WTC11 (cell line): ENCODE data around the gene DYNC1I1. TPM values are rescaled to one million over a fixed set of nuclear protein-coding genes. Genes with fewer than 3 reads are reported as not detected.

Source experiments
- ATAC-seq: fragments of 200-7000 bp; cut with Tn5 transposase; 2 replicates; pipeline ENCODE4 v1.10.0; 2021; ENCODE audit warnings: mild to moderate bottlenecking, moderate library complexity
- CTCF ChIA-PET: fragments of 300-600 bp; sonication (Branson Sonifier 250); formaldehyde crosslinking; loops from one replicate; lab custom pipeline; 2021; ENCODE audit warnings: antibody characterized with exemption; lab: Charles Lee
- POLR2A ChIA-PET: fragments of 350-600 bp; sonication (Branson Sonifier 250); formaldehyde crosslinking; loops from one replicate; lab custom pipeline; 2021; ENCODE audit warnings: antibody characterized with exemption; lab: Charles Lee
- DNase-seq: peaks from one replicate; pipeline ENCODE4 v3.0.0; 2021; ENCODE audit warnings: low spot score
- H3K27ac Mint-ChIP-seq: 2 replicates; pipeline ENCODE4 v1.8.0; 2021; ENCODE audit warnings: mixed read lengths
- H3K27me3 Mint-ChIP-seq: 2 replicates; pipeline ENCODE4 v1.8.0; 2021; ENCODE audit warnings: low read depth, mild to moderate bottlenecking, moderate library complexity, mixed read lengths
- H3K36me3 Mint-ChIP-seq: 2 replicates; pipeline ENCODE4 v1.8.0; 2021; ENCODE audit warnings: mixed read lengths
- H3K4me1 Mint-ChIP-seq: 2 replicates; pipeline ENCODE4 v1.8.0; 2022; ENCODE audit warnings: mixed read lengths
- H3K4me3 Mint-ChIP-seq: 2 replicates; pipeline ENCODE4 v1.8.0; 2021; ENCODE audit warnings: mild to moderate bottlenecking, moderate library complexity, mixed read lengths
- H3K9me3 Mint-ChIP-seq: 2 replicates; pipeline ENCODE4 v1.8.0; 2021; ENCODE audit warnings: mixed read lengths
- E2F4 ChIP-seq: sonication (generic); formaldehyde crosslinking; IDR thresholded peaks from 2 replicates; pipeline ENCODE4 v1.8.1; 2022; ENCODE audit warnings: low read depth, mild to moderate bottlenecking, moderate library complexity, missing genetic modification reagents, borderline replicate concordance
- EMX1 ChIP-seq: fragments of 250-450 bp; sonication (Bioruptor Pico); IDR thresholded peaks from 2 replicates; pipeline ENCODE4 v1.8.0; 2021; ENCODE audit warnings: mild to moderate bottlenecking
- ESRRA ChIP-seq: sonication (generic); formaldehyde crosslinking; IDR thresholded peaks from 2 replicates; pipeline ENCODE4 v1.8.1; 2022; ENCODE audit warnings: mild to moderate bottlenecking, missing genetic modification reagents, borderline replicate concordance
- FOXJ3 ChIP-seq: sonication (generic); formaldehyde crosslinking; IDR thresholded peaks from 2 replicates; pipeline ENCODE4 v1.9.0; 2021; ENCODE audit warnings: missing genetic modification reagents, mild to moderate bottlenecking, borderline replicate concordance
- FOXK1 ChIP-seq: sonication (generic); formaldehyde crosslinking; IDR thresholded peaks from 2 replicates; pipeline ENCODE4 v1.8.0; 2022; ENCODE audit warnings: mild to moderate bottlenecking, moderate library complexity, missing genetic modification reagents
- FOXP1 ChIP-seq: sonication (generic); formaldehyde crosslinking; IDR thresholded peaks from 2 replicates; pipeline ENCODE4 v1.8.0; 2022; ENCODE audit warnings: missing genetic modification reagents, mild to moderate bottlenecking, moderate library complexity, borderline replicate concordance
- MYBL2 ChIP-seq: sonication (generic); formaldehyde crosslinking; IDR thresholded peaks from 2 replicates; pipeline ENCODE4 v1.8.1; 2023; ENCODE audit warnings: mild to moderate bottlenecking, moderate library complexity, missing genetic modification reagents
- NFATC4 ChIP-seq: fragments of 250-450 bp; sonication (Bioruptor Pico); IDR thresholded peaks from 2 replicates; pipeline ENCODE4 v1.9.0; 2021; ENCODE audit warnings: mild to moderate bottlenecking
- NFYB ChIP-seq: sonication (generic); formaldehyde crosslinking; conservative IDR thresholded peaks from 2 replicates; pipeline ENCODE4 v1.8.0; 2022; ENCODE audit warnings: low read depth, missing genetic modification reagents
- NR1H2 ChIP-seq: sonication (generic); formaldehyde crosslinking; IDR thresholded peaks from 2 replicates; pipeline ENCODE4 v1.9.0; 2021; ENCODE audit warnings: mild to moderate bottlenecking, moderate library complexity, missing genetic modification reagents
- NR3C1 ChIP-seq: sonication (generic); formaldehyde crosslinking; conservative IDR thresholded peaks from 2 replicates; pipeline ENCODE4 v1.8.1; 2023; ENCODE audit warnings: low read depth, mild to moderate bottlenecking, missing genetic modification reagents
- PRRX2 ChIP-seq: fragments of 250-450 bp; sonication (Bioruptor Pico); IDR thresholded peaks from 2 replicates; pipeline ENCODE4 v1.8.0; 2021; ENCODE audit warnings: mild to moderate bottlenecking
- RELA ChIP-seq: sonication (generic); formaldehyde crosslinking; IDR thresholded peaks from 2 replicates; pipeline ENCODE4 v1.8.1; 2022; ENCODE audit warnings: missing genetic modification reagents, mild to moderate bottlenecking, borderline replicate concordance
- SP1 ChIP-seq: sonication (generic); formaldehyde crosslinking; conservative IDR thresholded peaks from 2 replicates; pipeline ENCODE4 v1.8.1; 2022; ENCODE audit warnings: missing genetic modification reagents
- TEAD4 ChIP-seq: sonication (generic); formaldehyde crosslinking; IDR thresholded peaks from 2 replicates; pipeline ENCODE4 v1.8.0; 2022; ENCODE audit warnings: mild to moderate bottlenecking, missing genetic modification reagents
- ZBTB43 ChIP-seq: sonication (generic); formaldehyde crosslinking; IDR thresholded peaks from 2 replicates; pipeline ENCODE4 v1.8.1; 2023; ENCODE audit warnings: mild to moderate bottlenecking, missing genetic modification reagents
- ZNF281 ChIP-seq: sonication (generic); formaldehyde crosslinking; IDR thresholded peaks from 2 replicates; pipeline ENCODE4 v1.8.0; 2023; ENCODE audit warnings: mild to moderate bottlenecking, missing genetic modification reagents
- ZNF671 ChIP-seq: fragments of 250-450 bp; sonication (Bioruptor Pico); IDR thresholded peaks from 2 replicates; pipeline ENCODE4 v1.8.0; 2021; ENCODE audit warnings: mild to moderate bottlenecking
- total RNA-seq: library from RNA; stranded (reverse); gene quantifications from 3 replicates; pipeline ENCODE4 v1.2.3, GENCODE V29; 2021
- TF ChIP-seq, protein P1 (sequence below): sonication (generic); formaldehyde crosslinking; IDR thresholded peaks from 2 replicates; pipeline ENCODE4 v1.8.0; 2023; ENCODE audit warnings: missing genetic modification reagents
- TF ChIP-seq, protein P2 (sequence below): sonication (generic); formaldehyde crosslinking; IDR thresholded peaks from 2 replicates; pipeline ENCODE4 v1.8.1; 2023; ENCODE audit warnings: mild to moderate bottlenecking, moderate library complexity, missing genetic modification reagents
- TF ChIP-seq, protein P3 (sequence below): fragments of 250-450 bp; sonication (Bioruptor Pico); conservative IDR thresholded peaks from 2 replicates; pipeline ENCODE4 v1.9.0; 2021; ENCODE audit warnings: mild to moderate bottlenecking
- TF ChIP-seq, protein P4 (sequence below): sonication (generic); formaldehyde crosslinking; IDR thresholded peaks from 2 replicates; pipeline ENCODE4 v1.8.1; 2022; ENCODE audit warnings: low read depth, missing genetic modification reagents, borderline replicate concordance

DYNC1I1 gene
- total RNA-seq, 1 experiment from 2014 or later = 2.8 TPM

DNA sequence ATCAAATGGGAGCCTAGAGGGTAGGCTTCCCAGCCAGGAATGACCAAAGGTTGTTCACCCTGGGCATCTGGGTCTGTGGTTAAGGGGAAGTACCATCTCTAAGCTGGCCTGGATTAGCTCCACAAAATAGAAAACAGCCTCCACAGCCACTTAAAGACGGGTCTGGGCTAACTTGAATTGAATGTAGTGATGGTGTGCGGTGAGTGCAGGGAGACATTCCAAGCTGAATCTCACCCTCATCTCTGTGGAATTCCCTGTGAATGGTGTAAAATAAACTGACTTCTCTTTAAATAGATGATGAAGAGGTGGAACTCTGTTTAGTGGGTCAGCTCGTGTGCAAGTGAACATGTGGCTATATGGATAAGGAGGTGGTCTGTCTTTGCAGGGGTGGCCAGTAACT is 251.0 kb downstream of the DYNC1I1 start:
- DNase-seq (no peak), ATAC-seq (no peak)
- ChIA-PET CTCF (no interaction called here), POLR2A (no interaction called here)
- no peaks in the 10 kb centered on the region for H3K27me3 Mint-ChIP-seq
- H3K4me1 Mint-ChIP-seq = no peaks in the 10 kb centered on the region
- no peak overlapping the region for H3K27ac Mint-ChIP-seq
- peaks cover 6% of the 10 kb centered on the region; the same call in 1 of the 2 replicates for H3K9me3 Mint-ChIP-seq
- TF ChIP-seq, protein P1, sequence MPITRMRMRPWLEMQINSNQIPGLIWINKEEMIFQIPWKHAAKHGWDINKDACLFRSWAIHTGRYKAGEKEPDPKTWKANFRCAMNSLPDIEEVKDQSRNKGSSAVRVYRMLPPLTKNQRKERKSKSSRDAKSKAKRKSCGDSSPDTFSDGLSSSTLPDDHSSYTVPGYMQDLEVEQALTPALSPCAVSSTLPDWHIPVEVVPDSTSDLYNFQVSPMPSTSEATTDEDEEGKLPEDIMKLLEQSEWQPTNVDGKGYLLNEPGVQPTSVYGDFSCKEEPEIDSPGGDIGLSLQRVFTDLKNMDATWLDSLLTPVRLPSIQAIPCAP (CRISPR knock-in tag) = no peak
- TF ChIP-seq E2F4 (CRISPR knock-in tag) (no peak), ESRRA (CRISPR knock-in tag) (no peak), ZNF671 (no peak), SP1 (no peak), NFATC4 (no peak), NFYB (CRISPR knock-in tag) (no peak), EMX1 (no peak), FOXJ3 (no peak), FOXK1 (CRISPR knock-in tag) (no peak), NR1H2 (no peak), NR3C1 (CRISPR knock-in tag) (no peak), FOXP1 (CRISPR knock-in tag) (no peak), RELA (CRISPR knock-in tag) (no peak)
- TF ChIP-seq, protein P2, sequence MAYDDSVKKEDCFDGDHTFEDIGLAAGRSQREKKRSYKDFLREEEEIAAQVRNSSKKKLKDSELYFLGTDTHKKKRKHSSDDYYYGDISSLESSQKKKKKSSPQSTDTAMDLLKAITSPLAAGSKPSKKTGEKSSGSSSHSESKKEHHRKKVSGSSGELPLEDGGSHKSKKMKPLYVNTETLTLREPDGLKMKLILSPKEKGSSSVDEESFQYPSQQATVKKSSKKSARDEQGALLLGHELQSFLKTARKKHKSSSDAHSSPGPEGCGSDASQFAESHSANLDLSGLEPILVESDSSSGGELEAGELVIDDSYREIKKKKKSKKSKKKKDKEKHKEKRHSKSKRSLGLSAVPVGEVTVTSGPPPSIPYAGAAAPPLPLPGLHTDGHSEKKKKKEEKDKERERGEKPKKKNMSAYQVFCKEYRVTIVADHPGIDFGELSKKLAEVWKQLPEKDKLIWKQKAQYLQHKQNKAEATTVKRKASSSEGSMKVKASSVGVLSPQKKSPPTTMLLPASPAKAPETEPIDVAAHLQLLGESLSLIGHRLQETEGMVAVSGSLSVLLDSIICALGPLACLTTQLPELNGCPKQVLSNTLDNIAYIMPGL (CRISPR knock-in tag) = no peak
- no peak overlapping the region for H3K4me3 Mint-ChIP-seq
- no peaks in the 10 kb centered on the region; the same call in 1 of the 2 replicates for H3K36me3 Mint-ChIP-seq

GRCh38 chr7:96026010-96026409 is 253.7 kb downstream of the DYNC1I1 start:
- ChIA-PET CTCF (interaction anchor here (0.8 kb wide), 1 partner anchor 155 kb away, joined by 3 read pairs; no protein-coding TSS in a partner anchor), POLR2A (no interaction called here)
- no peak overlapping the region for H3K27ac Mint-ChIP-seq
- ATAC-seq (no peak), DNase-seq (no peak)
- TF ChIP-seq, protein P3, sequence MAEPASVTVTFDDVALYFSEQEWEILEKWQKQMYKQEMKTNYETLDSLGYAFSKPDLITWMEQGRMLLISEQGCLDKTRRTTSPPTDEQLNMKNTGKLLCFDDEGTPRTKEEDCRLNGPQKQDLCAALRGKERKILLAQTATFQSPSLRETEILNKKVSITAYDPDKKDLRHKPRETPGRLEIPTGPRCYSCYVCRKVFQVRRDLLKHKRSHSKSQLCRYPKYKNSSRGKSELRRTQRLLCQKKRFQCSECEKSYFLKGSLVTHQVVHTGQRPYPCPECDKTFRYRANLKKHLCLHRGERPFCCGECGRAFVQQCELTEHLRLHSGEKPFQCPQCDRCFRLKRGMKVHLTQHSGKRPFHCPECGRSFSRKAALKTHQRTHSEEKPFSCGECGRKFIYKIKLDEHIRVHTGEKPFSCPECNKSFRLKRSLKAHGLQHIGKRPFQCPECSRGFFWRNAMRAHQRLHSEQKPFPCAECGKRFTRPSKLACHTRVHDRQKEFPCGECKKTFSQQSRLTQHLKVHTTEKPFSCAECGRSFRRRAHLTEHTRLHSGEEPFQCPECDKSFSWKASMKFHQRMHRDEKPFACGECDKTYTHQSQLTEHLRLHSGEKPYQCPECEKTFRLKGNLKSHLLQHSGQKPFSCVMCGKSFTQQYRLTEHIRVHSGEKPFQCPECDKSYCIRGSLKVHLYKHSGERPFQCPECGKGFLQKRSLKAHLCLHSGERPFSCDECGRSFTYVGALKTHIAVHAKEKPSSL (CRISPR knock-in tag) = no peak
- TF ChIP-seq PRRX2 (CRISPR knock-in tag) (no peak), MYBL2 (no peak), NFATC4 (no peak), TEAD4 (no peak), ZBTB43 (CRISPR knock-in tag) (no peak), ZNF281 (CRISPR knock-in tag) (no peak), RELA (CRISPR knock-in tag) (no peak)
- TF ChIP-seq, protein P4, sequence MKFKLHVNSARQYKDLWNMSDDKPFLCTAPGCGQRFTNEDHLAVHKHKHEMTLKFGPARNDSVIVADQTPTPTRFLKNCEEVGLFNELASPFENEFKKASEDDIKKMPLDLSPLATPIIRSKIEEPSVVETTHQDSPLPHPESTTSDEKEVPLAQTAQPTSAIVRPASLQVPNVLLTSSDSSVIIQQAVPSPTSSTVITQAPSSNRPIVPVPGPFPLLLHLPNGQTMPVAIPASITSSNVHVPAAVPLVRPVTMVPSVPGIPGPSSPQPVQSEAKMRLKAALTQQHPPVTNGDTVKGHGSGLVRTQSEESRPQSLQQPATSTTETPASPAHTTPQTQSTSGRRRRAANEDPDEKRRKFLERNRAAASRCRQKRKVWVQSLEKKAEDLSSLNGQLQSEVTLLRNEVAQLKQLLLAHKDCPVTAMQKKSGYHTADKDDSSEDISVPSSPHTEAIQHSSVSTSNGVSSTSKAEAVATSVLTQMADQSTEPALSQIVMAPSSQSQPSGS = no peak
- H3K9me3 Mint-ChIP-seq = no peaks in the 10 kb centered on the region
- H3K27me3 Mint-ChIP-seq = no peaks in the 10 kb centered on the region
- no peak overlapping the region for H3K4me3 Mint-ChIP-seq
- no peaks in the 10 kb centered on the region for H3K36me3 Mint-ChIP-seq
- no peaks in the 10 kb centered on the region for H3K4me1 Mint-ChIP-seq
